Left lung (tissue), 10 donors: Measurements from ENCODE around the gene SPEN. TPM values are rescaled to one million over a fixed set of nuclear protein-coding genes. Genes with fewer than 3 reads are reported as not detected.
A peak's percentile ranks its signal among the peaks of the same experiment; 100 is the strongest.
"Not testable (repeated sequence)": the region's sequence is repeated elsewhere in the genome, so short reads cannot be mapped to it uniquely, and the experiment has no call there.

Experiments
- ATAC-seq: fragments of 200-7000 bp; cut with Tn5 transposase; one replicate; pipeline ENCODE4 v1.9.1; 2020; ENCODE audit warnings: moderate library complexity
- DNase-seq, 4 donors: peaks; one replicate each; pipeline ENCODE4 v3.0.0-alpha.2; 2013 to 2020
- H3K27ac ChIP-seq, 2 donors: fragments of 200-600 bp; sonication (generic) in 1 of 2; one replicate each; pipeline versions ENCODE4 v1.5.0 to v1.8.0; 2020 to 2021
- H3K27me3 ChIP-seq, 2 donors: fragments of 200-600 bp; sonication (generic) in 1 of 2; one replicate each; pipeline versions ENCODE4 v1.5.0 to v1.8.0; 2020 to 2021
- H3K36me3 ChIP-seq, 2 donors: fragments of 200-600 bp; sonication (generic) in 1 of 2; one replicate each; pipeline versions ENCODE4 v1.5.0 to v1.8.0; 2020 to 2021
- H3K4me1 ChIP-seq, 2 donors: fragments of 200-600 bp; one replicate each; pipeline ENCODE4 v1.8.0; 2021
- H3K4me3 ChIP-seq, 2 donors: fragments of 200-600 bp; sonication (generic) in 1 of 2; one replicate each; pipeline versions ENCODE4 v1.5.0 to v1.8.0; 2020 to 2021; ENCODE audit warnings: mild to moderate bottlenecking in 1 of 2
- H3K9me3 ChIP-seq, 2 donors: fragments of 200-600 bp; sonication (generic) in 1 of 2; one replicate each; pipeline versions ENCODE4 v1.5.0 to v1.8.0; 2020 to 2021
- CTCF ChIP-seq, 2 donors: fragments of 200-600 bp; sonication (generic) in 1 of 2; IDR thresholded peaks; one replicate each; pipeline versions ENCODE4 v1.5.0 to v1.8.0; 2021; ENCODE audit warnings: antibody characterized with exemption in 2 of 2
- intact Hi-C, 2 donors: fragments of 100-400 bp; cut with DNase I; formaldehyde crosslinking; loops; one replicate each; pipeline versions ENCODE4 v1.11.2 to v1.14.2; 2022
- polyA plus RNA-seq, 6 donors: library from polyadenylated mRNA; unstranded; fragments of 120-200 nt; gene quantifications; one replicate each; pipeline ENCODE4 v1.2.1, GENCODE V29; 2013; ENCODE audit not compliant: insufficient read length in 6 of 6
- total RNA-seq, 2 donors: library from RNA; stranded (reverse); fragmentation: NEBNext Ultra II Directional; extraction: Animal tissue kit (Norgen Biotek cat#: 25700); gene quantifications; one replicate each; pipeline ENCODE4 v1.2.1, GENCODE V29; 2021
- donor health status: DM: no; HTN: yes; CAD: no.
- donor health status: DM: no; HTN: no; CAD: no.

The SPEN gene
- total and polyA plus RNA-seq, 8 donors = 37.2 to 71.4 (median 63.3) TPM

GRCh38 chr1:15918962-15919715 lies 71.6 kb downstream of the SPEN start:
- H3K4me3 ChIP-seq = no peak overlapping the region
- H3K36me3 ChIP-seq = peaks cover 0 to 78% of the 10 kb centered on the region in 2 donors
- DNase-seq (no peak), ATAC-seq (no peak)
- H3K9me3 ChIP-seq = no peaks in the 10 kb centered on the region
- intact Hi-C loops = no loop called here
- no peak for TF ChIP-seq CTCF (IDR thresholded peaks at IDR 0.05)
- no peak overlapping the region for H3K27ac ChIP-seq
- no peaks in the 10 kb centered on the region for H3K27me3 ChIP-seq
- peaks cover 0 to 13% of the 10 kb centered on the region in 2 donors for H3K4me1 ChIP-seq

- Histone ChIP-seq H3K27me3 (no peaks in the 10 kb centered on the region), H3K9me3 (no peaks in the 10 kb centered on the region), H3K27ac (no peak overlapping the region), H3K36me3 (peaks cover 0 to 95% of the 10 kb centered on the region in 2 donors), H3K4me3 (no peak overlapping the region), H3K4me1 (no peaks in the 10 kb centered on the region)
- DNase-seq (no peak), ATAC-seq (peak; percentile 62)
- TF ChIP-seq CTCF (IDR thresholded peaks at IDR 0.05) = no peak
- intact Hi-C loops = no loop called here
Measured at GRCh38 chr1:15923241-15923640, 75.7 kb downstream of the SPEN start.

GRCh38 chr1:15926448-15926847 lies 78.9 kb downstream of the SPEN start:
- ATAC-seq, H3K27me3 ChIP-seq, H3K9me3 ChIP-seq, H3K27ac ChIP-seq, H3K4me3 ChIP-seq, H3K4me1 ChIP-seq, intact Hi-C loops: not testable (repeated sequence)
- peak in 2 of 4 donors; percentile 39 to 63 for DNase-seq
- H3K36me3 ChIP-seq = peaks cover 0 to 97% of the 10 kb centered on the region in 2 donors

- H3K27ac ChIP-seq = no peak overlapping the region
- intact Hi-C loops = no loop called here
- DNase-seq (no peak), ATAC-seq (no peak)
- no peak overlapping the region for H3K4me3 ChIP-seq
- H3K27me3 ChIP-seq = no peaks in the 10 kb centered on the region
- TF ChIP-seq CTCF (IDR thresholded peaks at IDR 0.05) = no peak
- peaks cover 0 to 97% of the 10 kb centered on the region in 2 donors for H3K36me3 ChIP-seq
- no peaks in the 10 kb centered on the region for H3K4me1 ChIP-seq
- no peaks in the 10 kb centered on the region for H3K9me3 ChIP-seq
Measured at GRCh38 chr1:15928971-15929965, 81.8 kb downstream of the SPEN start.

GRCh38 chr1:15931401-15931800 lies 83.9 kb downstream of the SPEN start:
- Histone ChIP-seq H3K4me3 (no peak overlapping the region), H3K36me3 (peaks cover 0 to 99% of the 10 kb centered on the region in 2 donors), H3K27me3 (no peaks in the 10 kb centered on the region), H3K4me1 (no peaks in the 10 kb centered on the region), H3K27ac (no peak overlapping the region), H3K9me3 (no peaks in the 10 kb centered on the region)
- intact Hi-C loops = no loop called here
- ATAC-seq (no peak), DNase-seq (no peak)
- no peak for TF ChIP-seq CTCF (IDR thresholded peaks at IDR 0.05)
